Midbrain (tissue), 1 donor: ENCODE measurements around the gene SPAG5.
A peak's percentile ranks its signal among the peaks of the same experiment; 100 is the strongest.
"Not testable (repeated sequence)": the region's sequence is repeated elsewhere in the genome, so short reads cannot be mapped to it uniquely, and the experiment has no call there.

Source experiments
- DNase-seq: peaks from one replicate; lab custom pipeline; 2025; lab: John Stamatoyannopoulos, UW

The SPAG5 gene

DNA sequence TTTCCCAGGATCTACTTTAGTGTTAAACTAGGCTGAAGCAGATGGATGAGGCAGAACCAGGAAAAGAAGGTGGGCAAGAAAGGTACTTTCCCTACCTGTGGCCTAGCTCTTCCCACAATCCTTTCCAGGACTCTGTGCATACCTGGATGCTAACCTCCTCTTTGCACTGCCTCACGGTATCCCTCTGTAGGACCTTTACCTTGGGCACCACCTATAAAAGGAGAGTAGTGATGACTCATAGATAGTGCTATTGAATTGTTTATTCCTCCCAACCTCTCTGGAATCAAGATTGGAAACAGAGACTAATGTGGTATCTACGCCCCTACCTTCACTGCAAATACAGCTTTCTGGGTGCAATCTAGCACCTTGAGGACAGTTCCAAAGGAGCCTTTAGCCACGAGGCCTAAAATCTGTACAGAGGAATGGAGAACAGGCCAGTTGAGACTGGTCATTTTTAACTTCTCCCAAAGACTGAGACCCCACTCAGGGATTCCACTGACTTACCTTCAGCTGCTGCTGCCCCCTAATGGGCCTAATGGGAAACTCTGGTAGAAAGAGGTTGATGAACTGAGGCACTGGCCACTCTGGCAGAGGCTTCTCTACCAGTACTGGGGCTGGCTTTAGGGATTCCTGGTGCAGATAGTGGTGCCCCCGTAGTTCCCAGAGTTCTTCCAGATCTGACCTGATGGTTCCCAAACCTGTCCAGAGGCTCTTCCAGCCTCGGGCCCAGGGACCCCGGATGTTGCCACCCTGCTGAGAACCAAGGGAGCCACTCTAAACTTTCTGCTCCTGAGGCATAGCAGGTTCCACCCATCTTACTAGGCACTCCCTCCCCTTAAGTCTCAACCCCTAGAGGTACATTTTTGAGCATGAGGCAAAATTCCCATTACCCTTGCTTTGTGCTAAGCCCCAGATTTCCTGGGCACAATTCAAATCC, 14.4 kb upstream of the SPAG5 start:
- DNase-seq = peak; percentile 47

DNA sequence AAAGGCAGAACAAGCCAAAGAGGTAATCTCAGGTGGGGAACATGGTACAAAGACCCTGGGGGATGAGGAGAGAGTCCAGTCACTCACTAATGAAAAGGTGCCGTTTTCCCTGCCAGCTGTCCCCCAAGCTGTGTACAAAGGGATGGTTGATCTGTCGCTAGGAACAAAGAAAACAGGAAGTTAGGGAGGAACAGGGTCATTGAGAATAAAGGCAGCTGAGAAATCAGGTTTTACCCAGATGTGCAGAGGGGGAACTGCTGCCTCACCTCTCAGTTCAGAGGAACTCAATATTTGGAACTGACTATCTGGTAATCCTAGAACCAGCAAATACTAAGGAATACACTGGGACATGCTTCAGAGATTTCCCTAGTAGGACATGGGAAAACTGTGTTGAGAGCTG, 13.7 kb upstream of the SPAG5 start:
- no peak for DNase-seq

DNA sequence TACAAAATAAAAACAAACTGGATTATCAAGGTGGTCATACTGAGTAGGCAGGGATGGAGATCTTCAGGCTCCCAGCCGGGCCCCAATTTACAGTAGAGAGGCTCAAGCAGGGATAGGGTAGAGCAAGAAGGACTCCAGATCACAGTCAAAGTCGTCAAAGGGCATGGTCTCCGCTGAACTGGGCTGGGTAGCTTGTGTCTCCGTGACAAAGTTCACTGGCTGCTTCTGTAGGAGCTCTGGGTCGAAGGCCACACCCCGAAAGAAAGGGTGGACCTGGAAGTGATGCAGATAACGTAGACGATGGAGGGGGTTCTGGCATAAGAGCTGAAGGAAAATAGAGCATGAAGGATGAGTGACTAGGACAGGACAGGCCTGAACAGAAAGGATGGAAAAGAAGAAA, 11.6 kb upstream of the SPAG5 start:
- DNase-seq = no peak

DNA sequence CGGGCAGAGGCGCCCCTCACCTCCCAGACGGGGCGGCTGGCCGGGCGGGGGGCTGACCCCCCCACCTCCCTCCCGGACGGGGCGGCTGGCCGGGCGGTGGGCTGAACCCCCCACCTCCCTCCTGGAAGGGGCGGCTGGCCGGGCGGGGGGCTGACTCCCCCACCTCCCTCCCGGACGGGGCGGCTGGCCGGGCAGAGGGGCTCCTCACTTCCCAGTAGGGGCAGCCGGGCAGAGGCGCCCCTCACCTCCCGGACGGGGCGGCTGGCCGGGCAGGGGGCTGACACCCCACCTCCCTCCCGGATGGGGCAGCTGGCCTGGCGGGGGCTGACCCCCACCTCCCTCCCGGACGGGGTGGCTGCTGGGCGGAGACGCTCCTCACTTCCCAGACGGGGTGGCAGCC, 5.2 kb upstream of the SPAG5 start:
- DNase-seq = not testable (repeated sequence)

DNA sequence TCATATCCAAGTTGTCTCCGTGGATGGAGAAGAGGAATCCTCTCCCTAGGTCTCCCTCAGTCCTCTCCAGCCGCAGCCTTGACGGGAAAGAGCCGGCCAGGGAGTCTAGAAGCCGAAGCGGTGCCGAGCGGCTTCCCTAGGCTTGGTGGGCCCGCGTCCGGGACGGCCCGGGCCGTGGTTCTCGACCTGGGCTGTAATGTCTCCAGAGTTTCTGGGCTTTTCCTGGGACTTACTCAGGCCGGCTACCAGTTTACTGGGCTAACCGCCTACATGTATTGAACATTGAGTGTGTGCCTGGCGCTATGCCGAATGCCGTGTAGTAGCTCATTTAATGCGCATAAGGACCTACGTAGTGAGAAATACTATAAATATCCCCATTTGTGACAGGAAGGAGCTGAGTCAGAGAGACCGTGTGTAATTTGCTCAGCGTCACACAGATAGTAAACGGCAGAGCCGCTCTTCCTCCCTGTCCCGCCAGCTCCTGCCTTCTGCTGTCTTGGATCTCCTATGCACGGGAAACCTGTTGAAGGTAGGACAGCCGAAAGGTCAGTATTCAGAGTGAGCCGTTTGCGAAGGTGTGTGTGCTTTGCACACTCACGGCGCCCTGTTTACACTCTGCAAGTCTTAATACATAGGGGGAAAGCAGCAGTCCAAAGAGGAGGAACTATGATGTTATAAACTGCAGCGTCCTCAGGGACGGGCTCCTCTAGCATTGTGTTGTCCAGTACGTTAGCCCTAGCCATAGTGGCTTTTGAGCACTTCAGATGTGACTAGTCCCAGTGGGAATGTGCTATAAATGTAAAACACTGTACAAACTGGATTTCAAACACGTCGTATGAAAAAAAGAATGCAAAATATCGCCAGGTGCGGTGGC, 723 bp upstream of the SPAG5 start:
- DNase-seq = peak; percentile 58

DNA sequence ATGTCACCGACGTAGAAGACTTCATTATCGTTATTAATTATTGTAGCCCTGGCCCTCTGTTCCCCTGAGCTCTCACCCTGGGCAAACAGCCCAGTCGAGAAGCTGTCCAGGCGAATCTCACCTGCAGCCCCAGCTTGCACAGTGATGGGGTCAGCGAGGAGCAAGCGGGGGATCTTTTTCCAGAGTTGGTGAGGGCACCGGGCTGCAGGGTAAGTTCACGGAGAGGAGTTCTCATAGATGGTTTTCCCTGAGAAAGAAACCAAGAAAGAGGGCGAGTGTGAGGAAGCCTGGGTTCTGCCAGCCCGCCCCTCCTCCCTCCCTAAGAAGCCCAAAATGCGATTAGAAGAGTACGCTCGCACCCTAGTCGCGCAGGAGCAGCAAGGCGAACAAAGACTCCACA, 436 bp downstream of the SPAG5 start:
- no peak for DNase-seq

DNA sequence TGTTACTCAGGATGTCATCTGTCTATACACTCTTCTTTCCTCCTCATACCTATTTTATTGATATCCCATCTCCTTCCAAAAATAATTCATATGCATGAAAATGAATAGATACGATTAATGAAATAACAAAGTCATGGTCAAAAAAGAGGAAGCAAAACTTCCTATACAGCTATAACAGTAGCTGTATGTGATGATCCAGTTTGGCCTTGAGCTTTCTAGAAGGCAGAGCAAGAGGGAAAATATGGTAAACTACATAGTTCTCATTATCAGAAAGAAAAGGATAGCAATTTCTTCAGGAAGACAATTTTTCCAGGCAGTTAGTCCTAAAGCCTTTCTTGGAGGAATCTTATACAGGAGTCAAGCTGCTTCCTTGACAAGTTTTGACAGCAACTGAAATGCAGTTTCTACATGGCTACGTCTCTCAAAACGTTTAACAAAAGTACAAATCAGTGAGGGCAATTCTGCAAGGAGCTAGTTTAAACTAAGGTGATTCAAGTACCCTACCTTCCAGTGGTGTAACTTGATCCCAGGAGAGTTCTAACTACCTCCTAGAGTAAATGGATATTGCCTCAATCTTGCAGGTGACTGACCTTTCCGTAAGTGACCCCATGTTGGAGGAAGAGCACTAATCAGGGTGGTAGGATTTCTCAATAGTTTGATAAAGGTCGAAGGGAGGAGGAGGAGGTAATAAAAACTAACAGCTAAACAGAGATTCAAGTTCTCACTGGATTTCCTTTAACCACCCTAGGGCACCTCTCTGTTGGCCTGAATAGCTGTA, 1.0 kb downstream of the SPAG5 start:
- DNase-seq = no peak

DNA sequence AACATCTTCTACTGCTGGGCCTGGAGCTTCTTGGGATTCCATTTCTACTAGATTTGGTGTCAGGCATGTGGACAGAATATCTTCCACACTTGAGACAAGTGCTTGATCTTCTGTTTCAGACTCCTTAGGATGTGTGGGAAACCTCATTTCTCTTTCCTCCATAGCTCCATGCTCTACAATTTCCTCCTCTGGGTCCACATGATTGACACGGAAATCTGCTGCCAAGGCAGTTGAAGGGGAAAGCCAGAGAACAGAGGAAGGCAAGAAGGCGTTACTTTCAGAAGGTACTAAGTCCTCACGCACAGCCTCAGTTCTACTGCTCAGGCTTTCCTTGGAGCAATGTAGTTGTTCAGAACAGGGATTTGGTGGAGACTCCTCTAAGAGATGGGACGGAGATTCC, 6.6 kb downstream of the SPAG5 start:
- DNase-seq = no peak

DNA sequence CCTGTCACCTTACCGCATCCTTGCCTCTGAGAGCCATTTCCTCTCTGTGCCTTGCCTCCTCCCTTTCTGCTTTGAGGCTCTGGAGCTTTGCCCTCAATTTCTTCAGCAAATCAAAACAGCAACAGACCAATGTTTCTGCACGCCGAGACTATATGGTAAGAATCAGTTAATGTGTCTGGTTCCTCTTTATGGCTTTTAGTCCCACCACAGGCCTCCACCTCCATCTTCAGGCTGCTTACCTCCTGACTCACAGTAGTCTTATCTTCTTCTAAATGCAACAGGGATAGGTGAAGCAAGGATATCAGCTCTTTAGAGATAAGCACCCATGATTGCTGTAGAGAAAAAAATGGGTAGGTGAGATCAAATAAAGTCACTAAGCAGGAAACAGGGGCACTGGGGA, 13.0 kb downstream of the SPAG5 start:
- no peak for DNase-seq

DNA sequence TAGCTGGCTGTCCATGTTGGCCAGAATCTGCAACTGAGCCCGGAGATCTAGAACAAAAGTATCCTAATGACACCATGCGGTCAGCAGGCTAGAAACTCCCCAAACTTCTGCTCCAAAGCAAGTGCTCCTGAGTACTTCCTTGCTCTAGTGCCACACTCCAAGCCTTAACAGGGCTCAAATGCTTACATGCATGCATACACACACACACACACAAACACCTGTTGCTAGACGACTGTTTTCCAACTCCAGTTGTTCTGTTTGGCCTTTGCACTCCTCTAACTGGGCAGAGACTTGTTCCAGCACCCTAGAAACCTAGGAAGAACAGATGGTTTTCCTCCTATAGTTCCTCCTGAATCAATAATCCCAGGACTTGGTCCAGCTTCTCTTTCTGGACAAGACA, 14.4 kb downstream of the SPAG5 start:
- no peak for DNase-seq

DNA sequence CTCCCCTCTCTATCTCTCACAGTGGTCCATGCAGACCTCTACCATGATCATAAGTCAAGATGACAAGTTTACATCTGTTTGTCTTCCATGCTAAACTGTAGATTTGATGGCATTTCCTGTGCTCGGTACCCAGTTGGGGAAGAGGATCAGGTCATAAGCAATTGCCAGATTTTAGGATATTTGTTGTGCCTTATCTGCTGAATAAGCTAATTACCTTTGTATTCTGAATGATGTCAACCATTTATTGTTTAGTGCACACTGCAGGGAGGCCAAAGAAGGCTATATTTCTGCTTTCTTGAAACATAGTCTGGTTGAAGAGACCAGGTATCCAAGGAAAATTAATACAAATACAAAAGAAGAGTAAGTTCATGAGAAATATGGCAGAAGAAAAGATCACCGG, 16.3 kb downstream of the SPAG5 start:
- DNase-seq = no peak

DNA sequence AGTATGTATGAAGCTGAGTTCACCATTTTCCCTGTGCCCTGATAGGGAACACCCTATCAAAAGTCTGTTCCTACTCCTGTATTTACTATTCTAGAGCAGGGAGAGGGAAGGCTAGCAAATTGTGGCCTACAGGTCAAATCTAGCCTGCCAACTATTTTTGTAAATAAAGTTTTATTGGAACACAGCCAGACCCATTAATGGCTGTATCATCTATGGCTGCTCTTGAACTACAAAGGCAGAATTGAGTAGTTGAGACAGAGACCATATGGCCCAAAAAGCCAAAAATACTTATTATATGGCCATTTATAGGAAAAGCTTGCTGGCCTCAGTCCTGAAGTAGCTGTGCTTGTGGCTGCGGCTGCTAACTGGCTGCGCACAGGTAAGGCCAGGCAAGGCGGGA, 17.9 kb downstream of the SPAG5 start:
- no peak for DNase-seq

DNA sequence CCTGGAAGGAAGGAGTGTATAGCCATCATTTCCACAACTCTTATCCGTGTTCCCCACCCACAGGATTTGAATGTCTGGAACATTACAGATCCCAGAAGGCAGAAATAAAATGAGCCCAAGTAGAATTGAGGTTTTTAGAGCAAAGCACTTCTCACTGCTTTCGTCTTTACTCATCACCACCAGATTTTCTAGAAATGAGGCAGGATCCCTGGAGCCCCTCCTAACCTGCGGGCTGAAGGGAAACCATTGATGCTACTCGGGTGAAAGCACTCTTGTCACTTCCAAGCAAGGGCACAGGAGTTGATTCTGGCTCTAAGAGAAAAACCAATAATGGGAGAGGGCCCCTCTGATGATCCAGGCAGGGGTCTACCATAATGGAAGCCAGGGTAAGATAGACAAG, 19.3 kb downstream of the SPAG5 start:
- DNase-seq = no peak

DNA sequence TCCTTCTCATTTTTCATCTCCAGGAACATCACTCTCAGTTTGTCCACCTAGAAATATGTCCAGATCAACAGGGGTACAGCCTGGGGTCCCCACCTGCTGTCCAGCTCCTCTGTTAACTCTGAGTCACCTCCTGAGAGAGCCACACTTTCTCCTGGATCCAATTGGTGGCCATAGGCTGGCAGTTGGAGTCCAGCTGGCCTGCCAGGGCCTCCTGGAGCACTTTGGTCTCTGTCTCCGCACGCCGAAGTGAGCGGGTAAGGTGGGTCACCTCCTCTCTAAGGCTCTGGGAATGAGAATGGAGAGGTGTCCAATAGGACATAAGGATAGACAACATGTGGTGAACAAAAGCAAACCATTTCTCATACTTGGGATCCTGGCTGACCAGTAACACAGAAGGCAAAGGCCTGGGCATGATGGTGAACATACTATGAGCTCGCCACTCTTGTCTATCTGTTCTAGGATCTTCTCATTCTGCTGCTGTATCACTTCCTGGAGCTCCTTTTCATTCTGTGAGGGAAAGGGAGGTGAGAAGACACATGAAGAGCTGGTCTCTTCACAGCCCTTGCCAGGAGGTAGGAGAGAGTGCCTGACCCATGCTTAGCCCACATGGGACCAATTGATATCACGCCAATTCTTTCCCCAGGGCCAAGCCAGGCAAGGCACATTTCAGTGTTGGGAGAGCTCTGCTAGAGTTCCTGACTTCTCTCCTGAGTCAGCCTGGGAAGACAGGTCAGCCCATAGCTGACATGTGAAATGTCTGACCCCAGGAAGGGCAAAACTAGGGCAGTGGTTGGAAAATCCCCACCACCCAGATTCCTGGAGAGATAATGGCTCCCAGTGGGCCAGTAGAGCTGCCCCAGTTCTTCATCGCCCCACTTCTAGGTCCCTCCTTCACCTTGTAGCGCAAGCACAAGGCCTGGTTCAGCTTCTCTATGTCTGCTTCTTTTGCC, 20.3 kb downstream of the SPAG5 start:
- no peak for DNase-seq

DNA sequence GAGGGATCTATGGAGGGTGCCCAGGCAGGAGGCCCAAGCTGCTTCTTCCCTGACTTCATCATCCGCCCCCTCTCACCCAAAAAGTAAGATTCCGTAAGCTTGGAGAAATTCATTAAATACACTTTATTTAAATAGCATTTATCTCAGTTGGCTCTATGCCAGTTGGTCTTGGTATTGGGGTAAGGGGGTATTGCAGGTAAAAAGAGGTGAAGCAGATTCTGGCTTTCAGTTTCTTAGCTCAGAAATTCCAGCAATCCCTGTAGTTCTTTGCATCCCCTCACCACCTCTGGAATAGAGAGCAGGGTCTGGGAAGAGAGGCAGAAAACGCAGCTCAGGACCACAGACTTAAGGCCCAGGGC, 21.4 kb downstream of the SPAG5 start:
- no peak for DNase-seq

DNA sequence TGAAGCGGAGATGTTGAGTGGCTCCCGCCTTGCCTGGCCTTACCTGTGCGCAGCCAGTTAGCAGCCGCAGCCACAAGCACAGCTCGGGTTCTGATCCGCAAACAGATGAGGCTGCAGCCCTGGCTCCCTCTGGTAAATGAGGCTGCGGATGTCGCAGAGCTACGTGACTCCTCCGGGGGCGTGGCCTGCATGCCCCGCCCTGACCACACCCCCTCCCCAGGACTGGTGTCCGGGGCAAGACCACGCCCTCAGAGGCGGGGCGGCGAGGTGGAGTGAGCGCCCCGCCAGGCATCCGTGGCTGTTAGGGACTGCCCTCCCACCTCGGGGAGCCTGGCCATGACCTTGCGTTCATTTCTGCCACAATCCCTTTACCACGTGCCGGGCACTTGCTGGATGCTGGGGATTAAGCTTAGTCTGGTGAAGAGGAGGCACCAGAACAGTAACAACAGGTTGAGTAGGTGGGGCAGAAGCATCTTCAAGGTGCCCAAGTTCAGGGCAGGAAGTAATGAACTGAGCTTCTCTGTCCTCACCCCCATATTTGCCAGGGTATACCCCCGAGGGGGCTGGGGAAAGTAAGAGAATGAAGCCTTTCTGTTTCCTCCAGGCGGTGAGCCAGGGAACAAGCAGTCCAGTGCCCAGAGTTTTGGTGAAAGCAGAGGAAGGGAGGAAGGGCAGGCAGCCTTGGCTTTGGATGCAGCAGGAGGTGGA, 21.9 kb downstream of the SPAG5 start, which contains the start of gene ALDOC:
Gene ALDOC (minus strand): TSS at position 138 of the 708 bp plus-strand sequence. CDS start 1,363 bp downstream, outside the sequence.
- peak; percentile 96 for DNase-seq

DNA sequence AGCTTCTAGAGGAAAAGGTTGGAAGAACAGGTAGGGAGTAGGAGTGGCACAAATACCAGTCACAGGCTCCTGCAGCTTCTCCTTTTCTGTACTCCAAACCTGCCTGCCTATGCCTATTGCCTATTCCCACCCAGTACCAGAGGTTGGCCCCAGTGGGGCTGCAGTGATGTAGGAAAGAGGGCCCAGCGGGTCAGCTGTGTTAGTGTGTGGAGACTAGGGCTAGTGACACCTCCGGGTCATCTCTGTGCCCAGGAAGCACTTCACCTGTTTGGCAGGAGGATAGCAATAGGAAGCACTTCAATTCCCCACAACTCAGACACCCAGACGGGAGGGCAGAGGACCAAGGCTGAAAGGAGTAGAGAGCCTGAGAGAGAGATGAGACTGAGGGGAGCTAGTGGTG, 22.8 kb downstream of the SPAG5 start:
- DNase-seq = not testable (repeated sequence)

DNA sequence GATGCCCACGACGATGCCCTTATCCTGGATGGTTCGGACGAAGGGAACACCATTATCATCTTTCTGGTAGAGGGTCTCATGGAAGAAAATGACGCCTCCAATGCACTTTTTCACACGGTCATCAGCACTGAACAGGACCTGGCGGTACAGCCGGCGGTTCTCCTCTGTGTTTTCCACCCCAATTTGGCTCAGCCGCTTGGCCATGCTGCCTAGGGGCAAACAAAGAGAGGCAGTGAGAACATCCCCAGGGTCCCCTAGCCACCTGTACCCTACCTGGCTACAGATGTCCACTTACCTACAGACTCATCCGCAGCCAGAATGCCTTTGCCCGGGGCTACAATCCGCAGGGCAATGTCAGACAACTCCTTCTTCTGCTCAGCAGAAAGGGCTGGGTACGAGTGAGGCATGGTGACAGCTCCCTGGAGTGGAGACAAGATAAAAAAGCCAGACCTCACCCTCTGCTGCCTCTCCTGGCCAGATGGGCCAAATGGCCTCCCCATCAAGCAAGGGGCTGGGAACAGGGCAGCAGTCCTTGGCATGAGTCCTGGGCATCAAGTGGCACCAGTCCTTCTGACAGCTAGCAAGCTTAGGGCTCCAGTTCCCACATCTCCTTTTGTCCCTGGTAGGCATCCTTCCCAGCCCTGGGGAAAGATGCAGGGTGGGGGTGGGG, 23.6 kb downstream of the SPAG5 start:
- DNase-seq = peak; percentile 69

DNA sequence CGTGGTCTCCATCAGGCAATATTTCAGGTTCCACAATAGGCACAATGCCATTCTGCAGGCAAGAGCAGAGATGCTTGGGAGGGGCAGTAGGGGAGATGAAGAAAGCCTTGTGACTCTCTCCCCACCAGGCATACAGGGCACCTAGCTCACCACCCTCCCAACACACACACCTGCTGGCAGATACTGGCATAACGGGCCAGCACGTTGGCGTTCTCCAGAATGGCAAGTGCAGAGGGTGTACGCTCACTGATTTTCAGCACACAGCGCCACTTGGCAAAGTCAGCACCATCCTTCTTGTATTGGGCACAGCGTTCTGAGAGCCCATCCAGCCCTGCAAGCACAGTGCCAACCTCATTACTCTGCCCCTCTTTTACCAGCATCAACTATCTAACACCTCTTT, 24.3 kb downstream of the SPAG5 start:
- no peak for DNase-seq

DNA sequence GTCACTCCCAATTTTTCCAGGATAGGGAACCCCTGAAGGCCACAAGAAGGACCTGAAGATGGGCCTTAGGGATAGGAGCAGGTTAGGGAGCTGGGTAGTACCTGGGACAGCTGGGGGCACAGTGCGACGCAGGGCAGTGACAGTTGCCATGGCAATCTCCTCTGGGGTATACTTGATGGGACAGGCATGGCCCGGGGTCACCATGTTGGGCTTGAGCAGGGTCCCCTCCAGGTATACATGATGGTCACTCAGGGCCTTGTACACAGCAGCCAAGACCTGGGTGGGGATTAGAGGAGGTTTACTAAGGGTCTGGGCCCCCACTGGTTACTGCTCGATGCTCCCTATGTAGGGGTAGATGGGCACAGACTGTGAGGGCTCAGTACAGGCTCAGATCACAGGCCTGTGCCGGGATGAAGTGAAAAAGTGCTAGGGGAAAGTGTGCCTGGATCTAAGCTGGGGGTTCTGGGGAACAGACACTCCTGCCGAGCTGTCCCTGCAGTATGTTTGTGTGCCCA, 24.8 kb downstream of the SPAG5 start:
- no peak for DNase-seq
